Panc1 (cell line): Measurements from ENCODE around the gene TCF3.
"Not testable (repeated sequence)": the region's sequence is repeated elsewhere in the genome, so short reads cannot be mapped to it uniquely, and the experiment has no call there.

Source experiments
- POLR2AphosphoS5 ChIP-seq: IDR thresholded peaks from 2 replicates; pipeline ENCODE4 v1.6.1; 2012; ENCODE audit warnings: mild to moderate bottlenecking, low read depth, low read length, moderate library complexity
- REST ChIP-seq, 2 experiments: IDR thresholded peaks; 2 replicates each; pipeline ENCODE4 v1.6.1; 2011 to 2012; ENCODE audit warnings: low read depth in 2 of 2, control low read depth in 1 of 2, low read length in 1 of 2, mild to moderate bottlenecking in 1 of 2, moderate library complexity in 1 of 2; ENCODE audit not compliant: insufficient read depth in 1 of 2
- SIN3A ChIP-seq: IDR thresholded peaks from 2 replicates; pipeline ENCODE4 v1.6.1; 2012; ENCODE audit warnings: low read depth, mild to moderate bottlenecking, low read length, moderate library complexity, borderline replicate concordance; ENCODE audit not compliant: insufficient read depth
- TCF7L2 ChIP-seq: IDR thresholded peaks from 2 replicates; pipeline ENCODE4 v1.6.1; 2011; ENCODE audit warnings: mild to moderate bottlenecking, low read depth, low read length, inconsistent platforms
- TF ChIP-seq, protein P1 (sequence below): fragments of 450-650 bp; IDR thresholded peaks from 2 replicates; pipeline ENCODE4 v1.5.1; 2017; ENCODE audit warnings: mild to moderate bottlenecking

- TF ChIP-seq, protein P1, sequence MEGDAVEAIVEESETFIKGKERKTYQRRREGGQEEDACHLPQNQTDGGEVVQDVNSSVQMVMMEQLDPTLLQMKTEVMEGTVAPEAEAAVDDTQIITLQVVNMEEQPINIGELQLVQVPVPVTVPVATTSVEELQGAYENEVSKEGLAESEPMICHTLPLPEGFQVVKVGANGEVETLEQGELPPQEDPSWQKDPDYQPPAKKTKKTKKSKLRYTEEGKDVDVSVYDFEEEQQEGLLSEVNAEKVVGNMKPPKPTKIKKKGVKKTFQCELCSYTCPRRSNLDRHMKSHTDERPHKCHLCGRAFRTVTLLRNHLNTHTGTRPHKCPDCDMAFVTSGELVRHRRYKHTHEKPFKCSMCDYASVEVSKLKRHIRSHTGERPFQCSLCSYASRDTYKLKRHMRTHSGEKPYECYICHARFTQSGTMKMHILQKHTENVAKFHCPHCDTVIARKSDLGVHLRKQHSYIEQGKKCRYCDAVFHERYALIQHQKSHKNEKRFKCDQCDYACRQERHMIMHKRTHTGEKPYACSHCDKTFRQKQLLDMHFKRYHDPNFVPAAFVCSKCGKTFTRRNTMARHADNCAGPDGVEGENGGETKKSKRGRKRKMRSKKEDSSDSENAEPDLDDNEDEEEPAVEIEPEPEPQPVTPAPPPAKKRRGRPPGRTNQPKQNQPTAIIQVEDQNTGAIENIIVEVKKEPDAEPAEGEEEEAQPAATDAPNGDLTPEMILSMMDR = not testable (repeated sequence)
- not testable (repeated sequence) for TF ChIP-seq POLR2AphosphoS5; REST (IDR thresholded peaks at IDR 0.05; ENCODE audit: insufficient read depth in 1 of 2, low read depth in 2 of 2, low read length in 1 of 2); TCF7L2; SIN3A
These were observed 18.3 kb upstream of the TCF3 start for GRCh38 chr19:1670747-1671146.
